Stimulated activated CD4-positive, alpha-beta T cell treated with anti-CD3 and anti-CD28 coated beads, TNF-alpha, amount 100 ng/mL, for 48 hours (primary cell): ENCODE data around the gene GFRA4.

Source experiments
- DNase-seq, 3 donors: peaks; one replicate each; pipeline ENCODE4 v3.0.0-alpha.2; 2020; ENCODE audit warnings: low read depth in 3 of 3

Gene GFRA4

GRCh38 chr20:3653921-3654320, 9.3 kb downstream of the GFRA4 start:
- DNase-seq = no peak

DNA sequence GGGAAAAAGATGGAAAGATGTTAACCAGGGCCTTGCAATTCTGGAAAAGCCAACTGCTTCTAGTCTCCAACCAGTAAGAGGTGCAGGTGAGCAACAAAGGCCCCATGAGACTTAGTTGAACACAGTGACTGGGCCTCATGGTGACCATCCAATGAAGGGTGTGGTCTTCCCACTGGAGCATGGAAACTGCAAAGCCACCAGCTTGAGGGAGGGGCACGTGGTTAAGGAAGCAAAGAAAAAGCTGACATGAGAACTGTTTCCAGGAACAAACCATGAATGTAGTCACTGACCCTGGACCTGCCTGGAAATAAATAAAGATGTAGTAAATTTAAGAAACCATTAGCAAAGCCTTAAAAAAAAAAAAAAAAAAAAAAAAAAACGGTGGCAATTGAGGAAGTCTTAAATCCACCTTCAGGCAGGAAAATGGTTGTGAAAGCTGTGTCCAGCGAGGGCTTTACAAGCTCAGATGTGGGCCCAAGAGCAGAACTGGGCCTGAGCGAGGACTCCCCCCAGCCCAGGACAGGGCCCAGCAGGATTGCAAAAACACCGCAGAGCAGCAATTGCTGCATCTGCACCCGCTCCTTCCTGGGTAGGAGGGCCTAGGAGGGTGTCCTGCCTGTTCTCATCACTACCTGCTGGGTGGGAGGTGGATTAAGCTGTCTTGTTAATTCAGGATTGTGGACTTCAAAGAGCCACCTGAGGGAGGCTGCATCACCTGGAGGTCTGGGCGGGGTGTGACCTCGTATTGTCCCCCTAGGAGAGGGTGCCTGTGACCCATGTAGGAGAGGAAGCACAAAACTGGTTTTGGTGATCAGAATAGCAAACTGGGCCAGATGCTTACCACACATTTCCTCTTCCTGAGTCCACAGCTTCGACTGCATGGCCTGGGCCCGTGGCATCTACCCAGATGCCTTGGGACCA, 10.3 kb downstream of the GFRA4 start:
- DNase-seq = no peak

DNA sequence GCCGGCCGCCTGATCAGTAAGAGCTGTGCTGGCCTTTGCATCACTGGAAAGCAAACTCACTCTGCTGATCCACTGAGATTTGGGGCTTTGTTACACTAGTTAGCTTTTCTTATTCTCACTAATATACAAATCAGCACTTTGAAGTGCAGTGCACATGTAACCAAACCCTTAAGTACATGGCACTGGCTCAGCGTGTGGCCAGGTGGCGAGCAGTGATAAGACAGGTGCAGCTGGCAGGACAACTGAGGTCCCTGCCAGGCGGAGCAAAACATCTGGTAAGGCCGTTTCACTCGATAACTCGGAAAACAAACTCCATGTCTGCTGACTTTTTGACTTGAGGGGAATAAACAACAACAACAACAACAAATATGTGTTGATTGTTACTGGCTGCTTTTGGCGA, 11.0 kb downstream of the GFRA4 start:
- DNase-seq = no peak

DNA sequence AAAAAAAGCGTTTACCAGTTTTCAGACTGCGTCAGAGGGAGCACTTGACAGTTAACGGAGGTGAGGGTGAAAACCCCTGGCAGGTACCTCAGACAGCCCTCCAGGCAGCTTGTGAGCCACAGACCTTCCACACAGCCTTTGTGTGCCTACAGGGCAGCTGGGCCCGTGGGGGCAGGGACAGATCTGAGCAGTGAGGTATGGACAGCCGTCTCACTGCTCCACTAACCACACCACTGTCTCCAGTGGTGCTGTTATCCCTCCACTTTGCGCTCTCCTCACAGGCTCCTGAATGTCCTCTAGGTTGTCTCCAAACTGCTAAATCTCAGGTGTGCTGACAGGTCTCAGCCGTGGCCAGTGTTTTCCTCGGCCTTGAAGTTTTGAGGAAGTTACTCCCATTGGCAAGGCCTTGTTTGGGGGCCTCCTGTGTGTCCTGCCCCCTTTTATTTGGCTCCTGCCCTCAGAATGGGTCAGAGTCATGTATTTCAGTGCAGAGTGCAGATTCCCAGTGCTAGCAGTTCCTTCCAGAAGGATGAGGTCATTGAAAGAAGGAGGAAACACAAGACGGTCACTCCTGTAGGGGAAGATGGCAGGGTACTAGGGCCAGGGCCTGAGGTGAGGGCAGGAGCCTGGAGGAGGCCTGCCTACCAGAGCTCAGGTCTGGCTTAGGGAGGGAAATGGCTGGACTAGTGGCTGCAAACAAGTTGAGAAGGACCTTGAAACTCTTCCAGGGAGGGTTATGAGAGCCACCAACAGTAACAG, 11.8 kb downstream of the GFRA4 start:
- DNase-seq = no peak

GRCh38 chr20:3648951-3649350, 14.2 kb downstream of the GFRA4 start:
- DNase-seq = no peak

- no peak for DNase-seq
These were observed 15.7 kb downstream of the GFRA4 start for GRCh38 chr20:3647473-3647872.

DNA sequence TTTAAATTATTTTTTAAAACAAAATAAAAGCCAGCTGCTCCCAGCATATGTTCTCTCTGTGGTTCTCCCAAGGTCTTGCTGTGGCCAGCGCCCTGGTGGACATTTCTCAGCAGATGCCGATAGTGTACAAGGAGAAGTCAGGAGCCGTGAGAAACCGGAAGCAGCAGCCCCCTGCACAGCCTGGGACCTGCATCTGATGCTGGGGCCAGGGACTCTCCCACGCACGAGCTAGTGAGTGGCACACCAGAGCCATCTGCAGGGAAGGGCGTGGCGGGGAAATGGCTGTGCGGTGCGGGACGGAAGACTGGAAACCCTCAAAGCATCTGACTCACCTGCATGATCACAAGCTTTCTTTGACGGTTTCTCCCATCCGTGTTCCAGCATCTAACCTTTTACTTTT, 16.5 kb downstream of the GFRA4 start:
- DNase-seq = no peak

DNA sequence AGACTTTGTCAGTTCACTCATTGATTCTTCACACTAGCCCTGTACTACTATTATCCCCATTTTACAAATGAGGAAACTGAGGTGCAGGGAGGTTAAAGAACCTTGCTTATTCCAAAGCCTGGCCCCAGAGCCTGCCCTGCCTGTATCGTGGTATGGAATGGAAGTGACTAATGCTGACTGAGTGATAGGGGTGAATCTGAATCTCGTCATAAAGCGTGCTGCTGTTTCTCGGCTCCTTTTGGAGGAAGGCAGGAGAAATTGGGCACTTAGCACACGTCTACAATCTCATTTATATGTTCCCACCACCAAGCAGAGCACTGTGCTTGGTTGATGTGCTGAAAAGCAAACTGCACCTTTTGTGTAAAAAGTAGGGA, 17.1 kb downstream of the GFRA4 start:
- no peak for DNase-seq

GRCh38 chr20:3645309-3646066, 17.7 kb downstream of the GFRA4 start:
- no peak for DNase-seq

- no peak for DNase-seq
These were observed 22.9 kb downstream of the GFRA4 start for GRCh38 chr20:3640259-3640658.

DNA sequence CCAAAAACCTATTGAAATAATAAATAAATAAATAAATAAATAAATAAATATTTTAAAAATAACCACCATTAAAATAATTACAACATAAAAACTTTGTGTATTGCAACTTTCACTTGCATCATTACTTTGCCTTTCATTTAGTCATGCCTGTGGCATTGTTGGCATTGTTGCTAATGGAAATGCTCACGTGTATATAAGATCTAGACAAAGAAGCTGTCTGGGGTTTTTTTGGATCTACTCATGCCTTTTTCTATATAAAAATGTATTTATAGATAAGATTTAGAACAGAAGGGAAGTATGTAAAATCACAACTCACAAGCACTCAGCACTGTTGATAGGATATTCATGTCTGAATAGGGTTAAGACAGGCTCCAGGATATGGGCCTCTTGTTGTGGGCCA, 27.9 kb downstream of the GFRA4 start:
- no peak for DNase-seq

DNA sequence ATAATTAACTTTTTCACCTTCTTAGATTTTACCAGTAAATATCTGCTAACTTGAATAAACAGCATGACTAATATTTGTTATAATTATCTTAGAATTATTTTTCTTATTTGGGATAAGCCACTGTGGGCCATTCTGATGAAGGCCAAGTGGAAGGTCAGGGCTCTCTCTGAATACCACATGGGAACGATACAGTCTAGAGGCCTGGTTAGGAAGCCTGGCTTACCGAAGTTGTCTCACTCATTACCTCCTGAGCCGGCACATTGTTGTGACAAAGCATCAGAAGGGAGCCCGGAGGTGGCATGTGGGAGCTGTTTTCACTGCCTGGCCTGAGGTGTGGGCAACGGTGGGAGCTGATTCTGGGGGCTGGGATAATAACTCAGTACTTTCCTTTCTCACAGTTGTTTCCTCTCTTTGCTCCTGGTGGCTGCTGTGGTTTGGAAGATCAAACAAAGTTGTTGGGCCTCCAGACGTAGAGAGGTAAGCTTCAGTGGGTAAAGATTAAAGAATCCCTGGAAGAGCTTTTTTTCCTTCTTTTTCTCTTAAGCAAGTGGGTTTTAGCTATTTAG, 29.2 kb downstream of the GFRA4 start:
- no peak for DNase-seq

- DNase-seq = no peak
These were observed 30.7 kb downstream of the GFRA4 start for GRCh38 chr20:3632311-3633004.

GRCh38 chr20:3631534-3631933, 31.7 kb downstream of the GFRA4 start:
- DNase-seq = no peak

- DNase-seq = no peak
These were observed 32.8 kb downstream of the GFRA4 start for GRCh38 chr20:3630429-3630828.

DNA sequence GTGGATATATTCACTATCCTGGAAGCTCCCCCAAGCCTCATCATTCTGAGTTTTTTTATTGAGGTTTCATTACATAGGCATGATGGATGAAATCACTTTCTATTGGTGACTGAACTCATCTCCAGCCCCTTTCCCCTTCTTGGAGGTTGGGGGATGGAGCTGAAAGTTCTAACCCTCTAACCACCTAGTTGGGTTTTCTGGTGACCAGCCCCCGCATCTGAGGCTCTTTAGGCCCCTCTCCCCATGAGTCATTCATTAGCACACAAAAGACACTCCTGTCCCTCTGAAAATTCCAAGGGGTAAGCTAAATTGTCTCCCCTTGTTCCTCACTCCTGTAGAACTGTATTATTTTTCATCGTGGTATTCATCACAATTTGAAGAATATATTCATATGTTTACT, 33.3 kb downstream of the GFRA4 start:
- DNase-seq = no peak

GRCh38 chr20:3628502-3629314, 34.5 kb downstream of the GFRA4 start:
- DNase-seq = no peak

DNA sequence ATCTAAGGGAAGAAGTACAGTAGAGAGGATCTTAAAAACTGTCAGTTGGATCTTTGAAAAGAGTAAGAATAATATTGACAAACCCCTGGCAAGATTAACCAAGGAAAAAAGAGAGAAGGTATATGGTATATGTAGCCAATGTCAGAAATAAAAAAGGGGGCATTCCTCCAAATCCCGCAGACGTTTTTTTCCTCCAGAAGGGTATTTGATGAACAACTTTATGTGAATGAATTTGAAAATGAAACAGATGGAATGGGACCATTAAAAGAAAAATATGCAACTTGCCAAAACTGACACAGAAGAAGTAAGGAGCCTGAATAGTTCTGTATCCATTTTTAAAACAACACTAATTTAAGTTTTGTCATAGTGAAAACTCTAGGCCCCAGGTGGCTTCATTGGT, 35.7 kb downstream of the GFRA4 start:
- DNase-seq = no peak

DNA sequence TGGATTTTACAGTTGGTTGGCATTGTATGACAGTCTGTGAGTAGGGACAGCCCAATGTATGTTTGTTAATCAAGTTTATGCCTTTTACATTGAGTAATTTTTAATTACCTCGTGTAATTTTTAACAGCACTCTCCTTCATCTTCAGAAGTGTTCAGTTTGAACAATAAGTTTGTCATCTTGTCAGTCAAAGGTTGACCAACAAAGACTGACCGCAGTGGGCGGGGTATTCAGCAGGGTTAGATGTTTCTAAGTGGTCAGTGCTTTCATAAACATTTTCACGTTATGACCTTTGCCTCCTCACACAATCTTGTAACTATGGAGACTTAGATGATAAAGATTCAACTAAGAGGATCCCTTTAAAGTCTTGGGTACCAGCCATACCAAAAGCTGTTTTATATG, 40.8 kb downstream of the GFRA4 start:
- no peak for DNase-seq

GRCh38 chr20:3621111-3621510, 42.1 kb downstream of the GFRA4 start:
- no peak for DNase-seq

DNA sequence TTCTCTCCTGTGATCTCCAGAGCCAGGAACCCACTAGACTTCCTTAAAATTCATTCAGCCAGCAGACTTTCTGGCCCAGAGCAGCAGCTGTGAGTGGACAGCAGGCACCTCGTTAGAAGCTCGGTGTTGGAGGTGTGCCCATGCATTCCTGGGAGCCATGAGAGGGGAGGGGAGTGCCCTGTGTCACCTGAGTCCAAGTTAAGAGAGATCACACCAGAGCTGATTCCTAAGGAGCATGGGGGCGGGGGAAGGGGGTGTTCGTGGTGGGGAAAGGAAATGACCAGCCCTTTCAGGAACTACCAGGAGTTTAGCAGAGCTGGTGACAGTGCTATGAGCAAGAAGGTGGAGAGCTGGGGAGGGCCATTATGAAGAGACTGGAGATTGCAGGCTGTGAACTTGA, 46.9 kb downstream of the GFRA4 start:
- DNase-seq = no peak
